ENCODE measurements around the gene KCND3.

DNA sequence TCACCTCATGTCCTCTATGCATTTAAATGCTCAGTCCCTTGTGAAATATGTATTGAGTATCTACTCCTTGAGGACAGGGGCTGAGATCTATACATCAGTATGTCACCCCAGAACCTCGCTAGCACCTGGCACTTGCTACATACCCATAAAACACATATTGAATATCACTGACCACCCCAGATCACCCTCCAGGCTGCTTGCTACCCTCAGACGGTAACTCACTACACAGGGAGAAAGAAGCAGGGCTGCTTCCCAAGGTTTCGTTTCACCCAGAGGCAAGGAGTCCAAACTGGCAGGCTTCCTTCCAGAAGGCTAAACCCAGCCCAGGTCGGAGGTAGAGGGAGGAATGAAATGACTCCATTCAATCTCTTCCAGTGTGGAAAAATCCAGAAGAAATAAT, 258.8 kb downstream of the KCND3 start:
- TF ChIP-seq, protein P1, sequence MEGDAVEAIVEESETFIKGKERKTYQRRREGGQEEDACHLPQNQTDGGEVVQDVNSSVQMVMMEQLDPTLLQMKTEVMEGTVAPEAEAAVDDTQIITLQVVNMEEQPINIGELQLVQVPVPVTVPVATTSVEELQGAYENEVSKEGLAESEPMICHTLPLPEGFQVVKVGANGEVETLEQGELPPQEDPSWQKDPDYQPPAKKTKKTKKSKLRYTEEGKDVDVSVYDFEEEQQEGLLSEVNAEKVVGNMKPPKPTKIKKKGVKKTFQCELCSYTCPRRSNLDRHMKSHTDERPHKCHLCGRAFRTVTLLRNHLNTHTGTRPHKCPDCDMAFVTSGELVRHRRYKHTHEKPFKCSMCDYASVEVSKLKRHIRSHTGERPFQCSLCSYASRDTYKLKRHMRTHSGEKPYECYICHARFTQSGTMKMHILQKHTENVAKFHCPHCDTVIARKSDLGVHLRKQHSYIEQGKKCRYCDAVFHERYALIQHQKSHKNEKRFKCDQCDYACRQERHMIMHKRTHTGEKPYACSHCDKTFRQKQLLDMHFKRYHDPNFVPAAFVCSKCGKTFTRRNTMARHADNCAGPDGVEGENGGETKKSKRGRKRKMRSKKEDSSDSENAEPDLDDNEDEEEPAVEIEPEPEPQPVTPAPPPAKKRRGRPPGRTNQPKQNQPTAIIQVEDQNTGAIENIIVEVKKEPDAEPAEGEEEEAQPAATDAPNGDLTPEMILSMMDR (IDR thresholded peaks at IDR 0.05), result no peak
- no peak for TF ChIP-seq POLR2A (IDR thresholded peaks at IDR 0.05)
- no peak for TF ChIP-seq POLR2AphosphoS5 (IDR thresholded peaks at IDR 0.05)
- TF ChIP-seq EP300 (IDR thresholded peaks at IDR 0.05), result no peak
